H1 (cell line): ENCODE data around the gene UBE2D4. TPM values are rescaled to one million over a fixed set of nuclear protein-coding genes. Genes with fewer than 3 reads are reported as not detected.

Source experiments
- CTCF ChIA-PET: fragments of 300-600 bp; sonication (Branson Sonifier 250); formaldehyde crosslinking; loops from one replicate; lab custom pipeline; 2021; ENCODE audit not compliant: partially characterized antibody; lab: Charles Lee
- POLR2A ChIA-PET: fragments of 300-600 bp; sonication (Branson Sonifier 250); formaldehyde crosslinking; loops from one replicate; lab custom pipeline; 2021; ENCODE audit warnings: inconsistent platforms; ENCODE audit not compliant: partially characterized antibody; lab: Charles Lee
- DNase-seq, 2 experiments: peaks; one replicate each; pipeline versions ENCODE4 v3.0.0 to v3.0.0-alpha.2; 2010 to 2022; ENCODE audit warnings: low spot score in 2 of 2, low read depth in 1 of 2, mixed read lengths in 1 of 2
- FAIRE-seq: peaks from 2 replicates; lab custom pipeline; 2011; peaks lifted over from hg19 to GRCh38; lab: Jason Lieb, UNC
- H2AFZ ChIP-seq: 2 replicates; pipeline ENCODE4 v1.8.1; 2012; ENCODE audit warnings: low read length, inconsistent platforms
- H2AK5ac ChIP-seq: 2 replicates; pipeline ENCODE4 v1.6.1; 2013; ENCODE audit warnings: low read depth, low read length
- H2BK120ac ChIP-seq: replicated peaks from 2 replicates; pipeline ENCODE3; 2013; ENCODE audit warnings: low read depth, low read length, inconsistent platforms
- H2BK12ac ChIP-seq: 2 replicates; pipeline ENCODE4 v1.6.1; 2013; ENCODE audit warnings: low read depth, low read length
- H2BK15ac ChIP-seq: 2 replicates; pipeline ENCODE4 v1.6.1; 2013; ENCODE audit warnings: low read length
- H2BK20ac ChIP-seq: 2 replicates; pipeline ENCODE4 v1.6.1; 2013; ENCODE audit warnings: low read length
- H2BK5ac ChIP-seq: 2 replicates; pipeline ENCODE4 v1.6.1; 2013; ENCODE audit warnings: low read depth, low read length
- H3K14ac ChIP-seq: 2 replicates; pipeline ENCODE4 v1.6.1; 2013; ENCODE audit warnings: inconsistent platforms; ENCODE audit not compliant: insufficient read length
- H3K18ac ChIP-seq: 2 replicates; pipeline ENCODE4 v1.6.1; 2013; ENCODE audit warnings: low read length; ENCODE audit errors: extremely low read depth
- H3K23ac ChIP-seq: 2 replicates; pipeline ENCODE4 v1.6.1; 2013; ENCODE audit warnings: inconsistent platforms; ENCODE audit not compliant: insufficient read length
- H3K23me2 ChIP-seq: 2 replicates; pipeline ENCODE4 v1.6.1; 2013; ENCODE audit warnings: low read depth, low read length
- H3K27ac ChIP-seq: 2 replicates; pipeline ENCODE4 v1.6.1; 2011; ENCODE audit warnings: low read depth, low read length, inconsistent platforms
- H3K27me3 ChIP-seq, 4 experiments: replicated peaks in 1 of 4; 1 replicate in 1 of 4; 2 replicates in 3 of 4; pipeline versions ENCODE4 v1.6.1 to v1.8.1; 2011 to 2013; ENCODE audit warnings: low read length in 3 of 4, mild to moderate bottlenecking in 3 of 4, inconsistent platforms in 2 of 4, mixed read lengths in 2 of 4, moderate library complexity in 1 of 4; ENCODE audit not compliant: control insufficient read depth in 3 of 4, insufficient read depth in 3 of 4; ENCODE audit errors: extremely low read depth in 1 of 4
- H3K36me3 ChIP-seq, 4 experiments: 2 replicates each; pipeline versions ENCODE4 v1.6.1 to v1.8.1; 2011 to 2013; ENCODE audit warnings: mild to moderate bottlenecking in 4 of 4, low read length in 3 of 4, moderate library complexity in 2 of 4, control low read depth in 1 of 4, inconsistent platforms in 1 of 4; ENCODE audit not compliant: insufficient read depth in 4 of 4, control insufficient read depth in 2 of 4
- H3K4ac ChIP-seq: replicated peaks from 2 replicates; pipeline ENCODE3; 2013; ENCODE audit warnings: low read length, low read depth, mixed read lengths, inconsistent platforms; ENCODE audit not compliant: insufficient read length
- H3K4me1 ChIP-seq, 4 experiments: replicated peaks in 1 of 4; 1 replicate in 1 of 4; 2 replicates in 3 of 4; pipeline versions ENCODE4 v1.6.1 to v1.8.1; 2011 to 2013; ENCODE audit warnings: low read length in 3 of 4, inconsistent platforms in 2 of 4, mixed read lengths in 1 of 4; ENCODE audit not compliant: insufficient read depth in 4 of 4, control insufficient read depth in 3 of 4
- H3K4me2 ChIP-seq, 2 experiments: 2 replicates each; pipeline versions ENCODE4 v1.6.1 to v1.8.1; 2011 to 2013; ENCODE audit warnings: low read depth in 2 of 2, low read length in 2 of 2, control low read depth in 1 of 2, inconsistent platforms in 1 of 2, mild to moderate bottlenecking in 1 of 2; ENCODE audit not compliant: insufficient read depth in 1 of 2
- H3K4me3 ChIP-seq, 4 experiments: fragments of 200-600, 300-600 bp in 1 of 4; sonication (generic), shearing (Covaris generic), sonication (Bioruptor Twin) in 1 of 4; 2 replicates each; pipeline versions ENCODE4 v1.5.1 to v1.8.1; 2011 to 2016; ENCODE audit warnings: low read length in 4 of 4, low read depth in 3 of 4, control low read depth in 2 of 4, inconsistent platforms in 2 of 4, mild to moderate bottlenecking in 2 of 4, mixed read lengths in 1 of 4, moderate library complexity in 1 of 4; ENCODE audit not compliant: insufficient read depth in 2 of 4; ENCODE audit errors: extremely low read depth in 1 of 4
- H3K56ac ChIP-seq: replicated peaks from 2 replicates; pipeline ENCODE3; 2013; ENCODE audit warnings: low read depth, mild to moderate bottlenecking, mixed read lengths, low read length, inconsistent platforms; ENCODE audit not compliant: insufficient read length
- H3K79me1 ChIP-seq: 2 replicates; pipeline ENCODE4 v1.6.1; 2013; ENCODE audit warnings: low read depth, low read length, control low read depth
- H3K79me2 ChIP-seq, 2 experiments: 2 replicates each; pipeline versions ENCODE4 v1.6.1 to v1.8.1; 2012 to 2013; ENCODE audit warnings: low read length in 2 of 2, mild to moderate bottlenecking in 2 of 2, inconsistent platforms in 1 of 2; ENCODE audit not compliant: insufficient read depth in 2 of 2, control insufficient read depth in 1 of 2
- H3K9ac ChIP-seq, 4 experiments: replicated peaks in 1 of 4; 1 replicate in 1 of 4; 2 replicates in 3 of 4; pipeline versions ENCODE4 v1.6.1 to v1.8.1; 2011 to 2013; ENCODE audit warnings: low read depth in 3 of 4, low read length in 3 of 4, control low read depth in 2 of 4, mild to moderate bottlenecking in 2 of 4, moderate library complexity in 2 of 4, inconsistent platforms in 1 of 4; ENCODE audit errors: extremely low read depth in 1 of 4
- H3K9me3 ChIP-seq, 2 experiments: 2 replicates each; pipeline versions ENCODE4 v1.6.1 to v1.8.1; 2012 to 2013; ENCODE audit warnings: mild to moderate bottlenecking in 2 of 2, moderate library complexity in 2 of 2, control low read depth in 1 of 2, inconsistent platforms in 1 of 2, low read depth in 1 of 2, low read length in 1 of 2, mixed read lengths in 1 of 2; ENCODE audit not compliant: insufficient read depth in 2 of 2
- H4K20me1 ChIP-seq, 2 experiments: replicated peaks in 1 of 2; 2 replicates each; pipeline versions ENCODE3 to v1.8.1; 2011 to 2013; ENCODE audit warnings: inconsistent platforms in 2 of 2, low read length in 2 of 2, mild to moderate bottlenecking in 1 of 2; ENCODE audit not compliant: insufficient read depth in 2 of 2, control insufficient read depth in 1 of 2
- H4K5ac ChIP-seq: 2 replicates; pipeline ENCODE4 v1.6.1; 2013; ENCODE audit warnings: low read length, low read depth, mixed read lengths, inconsistent platforms; ENCODE audit not compliant: insufficient read length
- H4K8ac ChIP-seq: 2 replicates; pipeline ENCODE4 v1.8.0; 2013; ENCODE audit warnings: mild to moderate bottlenecking, moderate library complexity, low read length, inconsistent platforms; ENCODE audit not compliant: insufficient read depth; ENCODE audit errors: extremely low read depth
- H4K91ac ChIP-seq: replicated peaks from 2 replicates; pipeline ENCODE3; 2013; ENCODE audit warnings: low read length, mixed read lengths, inconsistent platforms; ENCODE audit not compliant: insufficient read length
- GABPA ChIP-seq: IDR thresholded peaks from 2 replicates; pipeline ENCODE4 v1.6.1; 2011; ENCODE audit warnings: mild to moderate bottlenecking, low read length, moderate library complexity, borderline replicate concordance; ENCODE audit not compliant: insufficient read depth
- RFX5 ChIP-seq: IDR thresholded peaks from 2 replicates; pipeline ENCODE4 v1.6.1; 2011; ENCODE audit warnings: low read depth, low read length, improper control_type of control experiment, borderline replicate concordance
- WGBS, 2 experiments: shearing (Covaris generic) in 1 of 2; methylation state at CpG; one replicate each; pipeline versions ENCODE4 v1.1.6 to v1.1.7; 2013 to 2015; ENCODE audit warnings: low lambda C conversion rate in 2 of 2, mixed read lengths in 2 of 2, inconsistent platforms in 1 of 2, low coverage in 1 of 2, missing lambda C conversion rate in 1 of 2; ENCODE audit not compliant: insufficient replicate concordance in 2 of 2, insufficient coverage in 1 of 2, insufficient read length in 1 of 2; ENCODE audit errors: extremely low coverage in 1 of 2, missing lambda C conversion rate in 1 of 2; 5-methylcytosine and 5-hydroxymethylcytosine counted together
- polyA plus RNA-seq, 7 experiments: library from polyadenylated mRNA; depleted of rRNA in 3 of 7; stranded (reverse) in 5 of 7; unstranded in 2 of 7; fragments of >200 nt in 5 of 7; fragments of 200-250 nt in 2 of 7; gene quantifications; 1 replicate in 5 of 7; 2 replicates in 1 of 7; 4 replicates in 1 of 7; pipeline versions ENCODE4 v1.2.1 to v1.2.3, GENCODE V29; 2011 to 2013; ENCODE audit warnings: missing spikeins in 2 of 7, mixed read lengths in 2 of 7
- total RNA-seq: library from RNA; stranded (reverse); fragmentation: NEBNext Ultra II Directional; extraction: Animal tissue kit (Norgen Biotek cat#: 25700); gene quantifications from 2 replicates; pipeline ENCODE4 v1.2.1, GENCODE V29; 2021

The UBE2D4 gene
- total and polyA plus RNA-seq, 2 of the 8 experiments (the other 6 are each of a cell fraction or from before 2014, with no cell fraction given) = 3.4 to 9.4 TPM

- POLR2A ChIA-PET = interaction anchor here (0.7 kb wide), 2 partner anchors 196 to 353 kb away, joined by 3 read pairs; no protein-coding TSS in a partner anchor
- Histone ChIP-seq H4K8ac (no peak overlapping the region), H3K27me3 (no peaks in the 10 kb centered on the region), H3K4me3 (no peak overlapping the region), H3K79me2 (peaks cover 0 to 21% of the 10 kb centered on the region in 2 experiments; a peak in 2 of 4 replicates), H4K5ac (no peak overlapping the region), H2BK15ac (no peak overlapping the region), H3K4ac (no peak overlapping the region), H3K9ac (no peak overlapping the region), H2BK120ac (no peak overlapping the region), H3K14ac (no peak overlapping the region), H3K56ac (no peak overlapping the region), H3K79me1 (no peaks in the 10 kb centered on the region; the same call in 1 of the 2 replicates), H3K36me3 (no peaks in the 10 kb centered on the region), H3K27ac (no peak overlapping the region), H3K4me1 (no peaks in the 10 kb centered on the region), H3K23ac (no peak overlapping the region), H3K18ac (no peak overlapping the region), H2BK20ac (no peak overlapping the region), H3K4me2 (no peak overlapping the region), H2AFZ (no peak overlapping the region), H4K20me1 (peaks cover 0 to 5% of the 10 kb centered on the region in 2 experiments), H2BK12ac (no peak overlapping the region), H2BK5ac (no peak overlapping the region), H3K9me3 (no peaks in the 10 kb centered on the region), H2AK5ac (no peak overlapping the region), H4K91ac (peak overlapping the region; percentile 44), H3K23me2 (no peaks in the 10 kb centered on the region)
- 92% methylated on average over 6 of the region's 6 CpGs; no CpG with 5 or more reads in 1 of the 2 experiments for WGBS, 2 experiments
- DNase-seq (no peak), FAIRE-seq (no peak)
- CTCF ChIA-PET = interaction anchor here (0.6 kb wide), 1 partner anchor 932 kb away, joined by 3 read pairs; no protein-coding TSS in a partner anchor
- no peak for TF ChIP-seq GABPA
- no peak for TF ChIP-seq RFX5
Observed at GRCh38 chr7:43890468-43890867, 35.8 kb upstream of the UBE2D4 start.
